Activated T-cell treated with anti-CD3 and anti-CD28 coated beads for 24 hours (primary cell): ENCODE results near the gene DEFB131B.
A peak's percentile ranks its signal among the peaks of the same experiment; 100 is the strongest.
"Not testable (repeated sequence)": the region's sequence is repeated elsewhere in the genome, so short reads cannot be mapped to it uniquely, and the experiment has no call there.

Source experiments
- DNase-seq: peaks from one replicate; pipeline ENCODE4 v3.0.0-alpha.2; 2020; ENCODE audit warnings: low read depth

The DEFB131B gene

GRCh38 chr11:71911321-71911985 is 33.2 kb downstream of the DEFB131B start:
- DNase-seq, result peak; percentile 71

GRCh38 chr11:71911986-71912340 is 33.7 kb downstream of the DEFB131B start:
- not testable (repeated sequence) for DNase-seq

- DNase-seq, result no peak
Measured at GRCh38 chr11:71913756-71914526, 35.7 kb downstream of the DEFB131B start.

- DNase-seq, result no peak
Measured at GRCh38 chr11:71914617-71915189, 36.5 kb downstream of the DEFB131B start.

GRCh38 chr11:71917646-71918140 is 39.4 kb downstream of the DEFB131B start:
- no peak for DNase-seq

GRCh38 chr11:71927820-71928736 is 49.8 kb downstream of the DEFB131B start, which contains the start of gene XNDC1N:
TSS of gene XNDC1N (minus strand) at chr11:71928594. CDS start at chr11:71923353, 5,241 bp downstream.
- peak; percentile 52 for DNase-seq

GRCh38 chr11:71928737-71929443 is 50.6 kb downstream of the DEFB131B start, which contains the start of gene RNF121:
TSS of gene RNF121 (plus strand) at chr11:71929046. CDS start at chr11:71929062, 16 bp downstream.
- peak; percentile 97 for DNase-seq

- no peak for DNase-seq
Measured at GRCh38 chr11:71929491-71929890, 51.2 kb downstream of the DEFB131B start.

GRCh38 chr11:71930556-71931244 is 52.4 kb downstream of the DEFB131B start:
- DNase-seq, result no peak

- no peak for DNase-seq
Measured at GRCh38 chr11:71931245-71931602, 53.0 kb downstream of the DEFB131B start.

GRCh38 chr11:71933141-71933933 is 55.1 kb downstream of the DEFB131B start:
- no peak for DNase-seq
